HepG2 (cell line): ENCODE data around the gene CCDC142. TPM values are rescaled to one million over a fixed set of nuclear protein-coding genes. Genes with fewer than 3 reads are reported as not detected.

Experiments used
- AHR ChIP-seq: IDR thresholded peaks from 2 replicates; pipeline ENCODE4 v1.6.1; 2018; ENCODE audit warnings: missing genetic modification reagents, missing compliant biosample characterization
- AKAP8 ChIP-seq: sonication (generic); formaldehyde crosslinking; IDR thresholded peaks from 2 replicates; pipeline ENCODE4 v1.5.1; 2020; ENCODE audit warnings: mild to moderate bottlenecking, missing genetic modification reagents
- BORCS8-MEF2B ChIP-seq: sonication (generic); formaldehyde crosslinking; IDR thresholded peaks from 2 replicates; pipeline ENCODE4 v1.8.0; 2022; ENCODE audit warnings: mild to moderate bottlenecking, missing genetic modification reagents
- FOXP1 ChIP-seq, 2 experiments: fragments of 450-650 bp in 1 of 2; IDR thresholded peaks; 2 replicates each; pipeline ENCODE4 v1.6.1; 2017 to 2018; ENCODE audit warnings: antibody characterized with exemption in 1 of 2
- HHEX ChIP-seq: IDR thresholded peaks from 2 replicates; pipeline ENCODE4 v1.6.1; 2016; ENCODE audit warnings: control low read depth
- IKZF4 ChIP-seq: sonication (generic); formaldehyde crosslinking; IDR thresholded peaks from 2 replicates; pipeline ENCODE4 v1.5.1; 2020; ENCODE audit warnings: borderline replicate concordance, mild to moderate bottlenecking, low read depth, missing genetic modification reagents; ENCODE audit errors: not compliant biosample characterization
- MEIS2 ChIP-seq: sonication (generic); formaldehyde crosslinking; IDR thresholded peaks from 2 replicates; pipeline ENCODE4 v1.9.0; 2021; ENCODE audit warnings: mild to moderate bottlenecking, missing genetic modification reagents
- PRDM10 ChIP-seq: sonication (generic); formaldehyde crosslinking; IDR thresholded peaks from 2 replicates; pipeline ENCODE4 v1.4.0; 2020; ENCODE audit warnings: low read depth, missing genetic modification reagents
- RFXANK ChIP-seq: IDR thresholded peaks from 2 replicates; pipeline ENCODE4 v1.6.1; 2016
- SALL1 ChIP-seq: sonication (generic); formaldehyde crosslinking; IDR thresholded peaks from 2 replicates; pipeline ENCODE4 v1.8.0; 2022; ENCODE audit warnings: mild to moderate bottlenecking, missing genetic modification reagents
- SKIL ChIP-seq: sonication (generic); formaldehyde crosslinking; IDR thresholded peaks from 2 replicates; pipeline ENCODE4 v1.8.0; 2022; ENCODE audit warnings: missing genetic modification reagents, mild to moderate bottlenecking, moderate library complexity, borderline replicate concordance
- SP1 ChIP-seq, 2 experiments: fragments of 450-650 bp in 1 of 2; sonication (generic) in 1 of 2; formaldehyde crosslinking in 1 of 2; IDR thresholded peaks; 2 replicates each; pipeline versions ENCODE4 v1.4.0 to v1.6.1; 2016 to 2020; ENCODE audit warnings: missing genetic modification reagents in 1 of 2
- SRSF1 ChIP-seq: fragments of 200-400 bp; formaldehyde crosslinking; optimal IDR thresholded peaks from 2 replicates; pipeline ENCODE3; 2017; ENCODE audit warnings: mild to moderate bottlenecking, low read depth, low read length, moderate library complexity
- U2AF1 ChIP-seq: fragments of 200-400 bp; formaldehyde crosslinking; optimal IDR thresholded peaks from 2 replicates; pipeline ENCODE3; 2017; ENCODE audit warnings: mild to moderate bottlenecking, low read depth, low read length
- ZBTB7B ChIP-seq: sonication (generic); formaldehyde crosslinking; IDR thresholded peaks from 2 replicates; pipeline ENCODE4 v1.4.0; 2020; ENCODE audit warnings: missing genetic modification reagents
- ZFX ChIP-seq: sonication (generic); formaldehyde crosslinking; IDR thresholded peaks from 2 replicates; pipeline ENCODE4 v1.4.0; 2020; ENCODE audit warnings: mild to moderate bottlenecking, low read depth, missing genetic modification reagents, moderate library complexity
- ZNF333 ChIP-seq: sonication (generic); formaldehyde crosslinking; IDR thresholded peaks from 2 replicates; pipeline ENCODE4 v1.4.0; 2020; ENCODE audit warnings: mild to moderate bottlenecking, missing genetic modification reagents, borderline replicate concordance
- ZNF335 ChIP-seq: sonication (generic); formaldehyde crosslinking; IDR thresholded peaks from 2 replicates; pipeline ENCODE4 v1.4.0; 2020; ENCODE audit warnings: missing genetic modification reagents
- ZNF430 ChIP-seq: sonication (generic); formaldehyde crosslinking; IDR thresholded peaks from 2 replicates; pipeline ENCODE4 v1.9.0; 2021; ENCODE audit warnings: mild to moderate bottlenecking, missing genetic modification reagents
- ZNF543 ChIP-seq: sonication (generic); formaldehyde crosslinking; IDR thresholded peaks from 2 replicates; pipeline ENCODE4 v1.4.0; 2020; ENCODE audit warnings: mild to moderate bottlenecking, missing genetic modification reagents
- ZNF556 ChIP-seq: sonication (generic); formaldehyde crosslinking; IDR thresholded peaks from 2 replicates; pipeline ENCODE4 v1.4.0; 2020; ENCODE audit warnings: mild to moderate bottlenecking, missing genetic modification reagents, borderline replicate concordance
- ZNF577 ChIP-seq: sonication (generic); formaldehyde crosslinking; IDR thresholded peaks from 2 replicates; pipeline ENCODE4 v1.4.0; 2020; ENCODE audit warnings: mild to moderate bottlenecking, low read depth, missing genetic modification reagents, borderline replicate concordance
- ZNF598 ChIP-seq: sonication (generic); formaldehyde crosslinking; IDR thresholded peaks from 2 replicates; pipeline ENCODE4 v1.5.1; 2020; ENCODE audit warnings: mild to moderate bottlenecking, missing genetic modification reagents, borderline replicate concordance
- ZNF660 ChIP-seq: sonication (generic); formaldehyde crosslinking; IDR thresholded peaks from 2 replicates; pipeline ENCODE4 v1.5.1; 2020; ENCODE audit warnings: mild to moderate bottlenecking, low read depth, missing genetic modification reagents, borderline replicate concordance
- ZNF724P ChIP-seq: sonication (generic); formaldehyde crosslinking; IDR thresholded peaks from 2 replicates; pipeline ENCODE4 v1.8.0; 2022; ENCODE audit warnings: missing genetic modification reagents, borderline replicate concordance
- ZNF746 ChIP-seq: sonication (generic); formaldehyde crosslinking; IDR thresholded peaks from 2 replicates; pipeline ENCODE4 v1.8.0; 2022; ENCODE audit warnings: mild to moderate bottlenecking, missing genetic modification reagents
- ZSCAN20 ChIP-seq: sonication (generic); formaldehyde crosslinking; IDR thresholded peaks from 2 replicates; pipeline ENCODE4 v1.4.0; 2020; ENCODE audit warnings: missing genetic modification reagents, mild to moderate bottlenecking, borderline replicate concordance
- polyA plus RNA-seq, 8 experiments: library from polyadenylated mRNA; depleted of rRNA in 3 of 8; stranded (reverse) in 7 of 8; unstranded in 1 of 8; fragments of >200 nt; fragmentation: Illumina TruSeq in 4 of 8; extraction: Trizol in 4 of 8; gene quantifications; 2 replicates each; pipeline versions ENCODE4 v1.2.1 to v1.2.3, GENCODE V29; 2011 to 2016; ENCODE audit warnings: low read depth in 4 of 8, missing spikeins in 1 of 8, mixed read lengths in 1 of 8; ENCODE audit not compliant: insufficient read depth in 1 of 8
- total RNA-seq, 5 experiments: library from RNA; depleted of rRNA; stranded (reverse); fragments of >200 nt; fragmentation: Illumina TruSeq; extraction: Trizol; gene quantifications; 2 replicates each; pipeline ENCODE4 v1.2.3, GENCODE V29; 2016; ENCODE audit warnings: low read depth in 1 of 5

The CCDC142 gene
- total and polyA plus RNA-seq, 2 of the 13 experiments (the other 11 are each of a cell fraction or from before 2014, with no cell fraction given): 14.7 to 30.4 TPM

- no peak for TF ChIP-seq AKAP8 (CRISPR knock-in tag)
- TF ChIP-seq AHR (CRISPR knock-in tag): no peak
- TF ChIP-seq ZSCAN20 (CRISPR knock-in tag): no peak
- TF ChIP-seq HHEX (CRISPR knock-in tag): no peak
- TF ChIP-seq SALL1 (CRISPR knock-in tag): no peak
- no peak for TF ChIP-seq FOXP1 (IDR thresholded peaks at IDR 0.05)
- no peak for TF ChIP-seq FOXP1 (CRISPR knock-in tag; IDR thresholded peaks at IDR 0.05)
- TF ChIP-seq PRDM10: 0 out of 2 replicates have a peak, but pooled peaks have one; percentile 15
- peak; percentile 64 for TF ChIP-seq ZBTB7B
- no peak for TF ChIP-seq SP1 (IDR thresholded peaks at IDR 0.05)
- no peak for TF ChIP-seq SP1 (CRISPR knock-in tag; IDR thresholded peaks at IDR 0.05)
- no peak for TF ChIP-seq RFXANK (CRISPR knock-in tag)
- no peak for TF ChIP-seq ZNF556 (CRISPR knock-in tag)
- TF ChIP-seq ZFX (CRISPR knock-in tag): peak; percentile 82
- TF ChIP-seq SKIL (CRISPR knock-in tag): no peak
- no peak for TF ChIP-seq ZNF598 (CRISPR knock-in tag)
- no peak for TF ChIP-seq ZNF335 (CRISPR knock-in tag)
- TF ChIP-seq ZNF430: peak; percentile 85
- no peak for TF ChIP-seq ZNF660 (CRISPR knock-in tag)
- TF ChIP-seq ZNF577 (CRISPR knock-in tag): no peak
- peak; percentile 54 for TF ChIP-seq SRSF1
- TF ChIP-seq MEIS2 (CRISPR knock-in tag): no peak
- no peak for TF ChIP-seq U2AF1
- no peak for TF ChIP-seq BORCS8-MEF2B
- TF ChIP-seq ZNF746 (CRISPR knock-in tag): no peak
- TF ChIP-seq IKZF4 (CRISPR knock-in tag): no peak
- TF ChIP-seq ZNF543 (CRISPR knock-in tag): no peak
- no peak for TF ChIP-seq ZNF333
- TF ChIP-seq ZNF724P (CRISPR knock-in tag): no peak
Measured at GRCh38 chr2:74507926-74508520, 25.2 kb upstream of the CCDC142 start (continued).
